ENCODE data around the gene NDUFV1.
"Not testable (repeated sequence)": the region's sequence is repeated elsewhere in the genome, so short reads cannot be mapped to it uniquely, and the experiment has no call there.

The NDUFV1 gene

GRCh38 chr11:67611704-67612587 lies 5.2 kb downstream of the NDUFV1 start:
- H3K4me1 Mint-ChIP-seq (ENCODE audit: low read depth) = peaks cover 27% of the 10 kb centered on the region
- H3K27me3 Mint-ChIP-seq (ENCODE audit: low read depth) = no peaks in the 10 kb centered on the region
- H3K4me3 Mint-ChIP-seq = no peak overlapping the region
- no peak for DNase-seq (ENCODE audit: low spot score)
- H3K36me3 Mint-ChIP-seq (ENCODE audit: low read depth) = peaks cover 36% of the 10 kb centered on the region
- no peaks in the 10 kb centered on the region for H3K9me3 Mint-ChIP-seq
- peak overlapping the region; percentile 98 for H3K27ac Mint-ChIP-seq

GRCh38 chr11:67612751-67613150 lies 6.0 kb downstream of the NDUFV1 start:
- Mint-ChIP-seq H3K9me3 (no peaks in the 10 kb centered on the region), H3K4me1 (ENCODE audit: low read depth) (peaks cover 27% of the 10 kb centered on the region), H3K36me3 (ENCODE audit: low read depth) (peaks cover 36% of the 10 kb centered on the region), H3K27me3 (ENCODE audit: low read depth) (peaks cover 3% of the 10 kb centered on the region), H3K4me3 (peak overlapping the region; percentile 29), H3K27ac (peak overlapping the region; percentile 98)
- DNase-seq (ENCODE audit: low spot score) = no peak

- Mint-ChIP-seq H3K9me3 (no peaks in the 10 kb centered on the region), H3K27me3 (ENCODE audit: low read depth) (peaks cover 3% of the 10 kb centered on the region), H3K27ac (peak overlapping the region; percentile 98), H3K36me3 (ENCODE audit: low read depth) (peaks cover 36% of the 10 kb centered on the region), H3K4me1 (ENCODE audit: low read depth) (peaks cover 29% of the 10 kb centered on the region), H3K4me3 (peak overlapping the region; percentile 83)
- no peak for DNase-seq (ENCODE audit: low spot score)
Measured at GRCh38 chr11:67613313-67613959, 6.7 kb downstream of the NDUFV1 start.

GRCh38 chr11:67613960-67614715 lies 7.4 kb downstream of the NDUFV1 start:
- Mint-ChIP-seq H3K27ac (peak overlapping the region; percentile 98), H3K4me1 (ENCODE audit: low read depth) (peaks cover 28% of the 10 kb centered on the region), H3K9me3 (no peaks in the 10 kb centered on the region), H3K36me3 (ENCODE audit: low read depth) (peaks cover 29% of the 10 kb centered on the region), H3K4me3 (peak overlapping the region; percentile 83), H3K27me3 (ENCODE audit: low read depth) (peaks cover 3% of the 10 kb centered on the region)
- DNase-seq (ENCODE audit: low spot score) = peak; percentile 82

GRCh38 chr11:67614730-67615714 lies 8.3 kb downstream of the NDUFV1 start:
- peak overlapping the region; percentile 98 for H3K27ac Mint-ChIP-seq
- peak overlapping the region; percentile 83 for H3K4me3 Mint-ChIP-seq
- H3K36me3 Mint-ChIP-seq (ENCODE audit: low read depth) = peaks cover 23% of the 10 kb centered on the region
- H3K27me3 Mint-ChIP-seq (ENCODE audit: low read depth) = peaks cover 3% of the 10 kb centered on the region
- H3K9me3 Mint-ChIP-seq = no peaks in the 10 kb centered on the region
- DNase-seq (ENCODE audit: low spot score) = peak; percentile 52
- H3K4me1 Mint-ChIP-seq (ENCODE audit: low read depth) = peaks cover 32% of the 10 kb centered on the region

GRCh38 chr11:67615728-67616430 lies 9.1 kb downstream of the NDUFV1 start:
- Mint-ChIP-seq H3K36me3 (ENCODE audit: low read depth) (peaks cover 18% of the 10 kb centered on the region), H3K9me3 (no peaks in the 10 kb centered on the region), H3K27me3 (ENCODE audit: low read depth) (peaks cover 3% of the 10 kb centered on the region), H3K4me1 (ENCODE audit: low read depth) (peaks cover 32% of the 10 kb centered on the region), H3K27ac (no peak overlapping the region), H3K4me3 (no peak overlapping the region)
- no peak for DNase-seq (ENCODE audit: low spot score)

GRCh38 chr11:67616431-67617242 lies 9.9 kb downstream of the NDUFV1 start:
- peaks cover 14% of the 10 kb centered on the region for H3K36me3 Mint-ChIP-seq (ENCODE audit: low read depth)
- peak overlapping the region; percentile 31 for H3K27ac Mint-ChIP-seq
- H3K9me3 Mint-ChIP-seq = no peaks in the 10 kb centered on the region
- no peak overlapping the region for H3K4me3 Mint-ChIP-seq
- peaks cover 3% of the 10 kb centered on the region for H3K27me3 Mint-ChIP-seq (ENCODE audit: low read depth)
- peaks cover 32% of the 10 kb centered on the region for H3K4me1 Mint-ChIP-seq (ENCODE audit: low read depth)
- DNase-seq (ENCODE audit: low spot score) = no peak

- peak overlapping the region; percentile 31 for H3K27ac Mint-ChIP-seq
- peaks cover 3% of the 10 kb centered on the region for H3K27me3 Mint-ChIP-seq (ENCODE audit: low read depth)
- H3K4me1 Mint-ChIP-seq (ENCODE audit: low read depth) = peaks cover 32% of the 10 kb centered on the region
- no peak for DNase-seq (ENCODE audit: low spot score)
- H3K36me3 Mint-ChIP-seq (ENCODE audit: low read depth) = peaks cover 10% of the 10 kb centered on the region
- H3K9me3 Mint-ChIP-seq = no peaks in the 10 kb centered on the region
- H3K4me3 Mint-ChIP-seq = no peak overlapping the region
Measured at GRCh38 chr11:67617243-67617953, 10.7 kb downstream of the NDUFV1 start.

GRCh38 chr11:67618901-67619659 lies 12.3 kb downstream of the NDUFV1 start:
- DNase-seq (ENCODE audit: low spot score); H3K4me3 Mint-ChIP-seq; H3K27ac Mint-ChIP-seq; H3K36me3 Mint-ChIP-seq (ENCODE audit: low read depth); H3K27me3 Mint-ChIP-seq (ENCODE audit: low read depth); H3K9me3 Mint-ChIP-seq: not testable (repeated sequence)
- peaks cover 21% of the 10 kb centered on the region for H3K4me1 Mint-ChIP-seq (ENCODE audit: low read depth)

GRCh38 chr11:67619683-67620618 lies 13.2 kb downstream of the NDUFV1 start:
- H3K4me1 Mint-ChIP-seq (ENCODE audit: low read depth) = peaks cover 13% of the 10 kb centered on the region
- H3K27ac Mint-ChIP-seq; H3K4me3 Mint-ChIP-seq; DNase-seq (ENCODE audit: low spot score); H3K27me3 Mint-ChIP-seq (ENCODE audit: low read depth); H3K36me3 Mint-ChIP-seq (ENCODE audit: low read depth); H3K9me3 Mint-ChIP-seq: not testable (repeated sequence)
